Parathyroid adenoma (tissue), 2 donors: Measurements from ENCODE around the gene SAA1.

ENCODE experiments used
- H2AFZ ChIP-seq: fragments of 300-600 bp; sonication (generic); one replicate; pipeline ENCODE4 v1.7.0; 2017; ENCODE audit warnings: antibody characterized with exemption, mild to moderate bottlenecking
- H3K27ac ChIP-seq: fragments of 300-600 bp; sonication (generic); one replicate; pipeline ENCODE4 v1.7.0; 2017
- H3K27me3 ChIP-seq: fragments of 300-600 bp; sonication (generic); one replicate; pipeline ENCODE4 v1.7.0; 2017; ENCODE audit warnings: low read length; ENCODE audit not compliant: control insufficient read depth, insufficient read depth
- H3K36me3 ChIP-seq: fragments of 300-600 bp; sonication (generic); one replicate; pipeline ENCODE4 v1.7.0; 2017; ENCODE audit warnings: low read length; ENCODE audit not compliant: control insufficient read depth, insufficient read depth
- H3K4me1 ChIP-seq: fragments of 300-600 bp; sonication (generic); one replicate; pipeline ENCODE4 v1.7.0; 2017; ENCODE audit warnings: control low read depth
- H3K4me2 ChIP-seq: fragments of 300-600 bp; sonication (generic); one replicate; pipeline ENCODE4 v1.7.0; 2017; ENCODE audit warnings: low read length
- H3K4me3 ChIP-seq: fragments of 300-600 bp; sonication (generic); one replicate; pipeline ENCODE4 v1.7.0; 2017; ENCODE audit warnings: low read depth, low read length
- H3K79me2 ChIP-seq: fragments of 300-600 bp; sonication (generic); one replicate; pipeline ENCODE4 v1.7.0; 2017; ENCODE audit warnings: control low read depth
- H3K9ac ChIP-seq: fragments of 300-600 bp; sonication (generic); one replicate; pipeline ENCODE4 v1.7.0; 2017; ENCODE audit warnings: mild to moderate bottlenecking
- H3K9me3 ChIP-seq: fragments of 300-600 bp; sonication (generic); one replicate; pipeline ENCODE4 v1.7.0; 2017; ENCODE audit warnings: low read length; ENCODE audit not compliant: control insufficient read depth
- CTCF ChIP-seq: fragments of 300-600 bp; sonication (generic); IDR thresholded peaks from one replicate; pipeline ENCODE4 v1.7.0; 2017; ENCODE audit warnings: antibody characterized with exemption, mild to moderate bottlenecking
- donor health status: primary hyperparathyroidism.

SAA1 gene

GRCh38 chr11:18271206-18271605 is 5.1 kb downstream of the SAA1 start:
- Histone ChIP-seq H2AFZ (no peak overlapping the region), H3K4me1 (no peaks in the 10 kb centered on the region), H3K9ac (no peak overlapping the region), H3K27me3 (no peaks in the 10 kb centered on the region), H3K27ac (no peak overlapping the region), H3K4me2 (no peak overlapping the region), H3K36me3 (no peaks in the 10 kb centered on the region), H3K9me3 (no peaks in the 10 kb centered on the region), H3K79me2 (no peaks in the 10 kb centered on the region), H3K4me3 (no peak overlapping the region)
- no peak for TF ChIP-seq CTCF

- Histone ChIP-seq H3K36me3 (no peaks in the 10 kb centered on the region), H2AFZ (no peak overlapping the region), H3K4me3 (no peak overlapping the region), H3K27ac (no peak overlapping the region), H3K9me3 (no peaks in the 10 kb centered on the region), H3K4me2 (no peak overlapping the region), H3K27me3 (no peaks in the 10 kb centered on the region), H3K4me1 (no peaks in the 10 kb centered on the region), H3K9ac (no peak overlapping the region), H3K79me2 (no peaks in the 10 kb centered on the region)
- no peak for TF ChIP-seq CTCF
These were observed 11.7 kb downstream of the SAA1 start for GRCh38 chr11:18277565-18278271.

GRCh38 chr11:18280438-18281045 is 14.5 kb downstream of the SAA1 start:
- Histone ChIP-seq H3K36me3 (no peaks in the 10 kb centered on the region), H3K27me3 (no peaks in the 10 kb centered on the region), H3K79me2 (no peaks in the 10 kb centered on the region), H3K9ac (no peak overlapping the region), H3K4me1 (no peaks in the 10 kb centered on the region), H3K9me3 (no peaks in the 10 kb centered on the region), H2AFZ (no peak overlapping the region), H3K4me2 (no peak overlapping the region), H3K4me3 (no peak overlapping the region), H3K27ac (no peak overlapping the region)
- TF ChIP-seq CTCF: no peak

- Histone ChIP-seq H3K36me3 (no peaks in the 10 kb centered on the region), H3K4me1 (no peaks in the 10 kb centered on the region), H3K4me3 (no peak overlapping the region), H3K27ac (no peak overlapping the region), H3K9me3 (no peaks in the 10 kb centered on the region), H3K9ac (no peak overlapping the region), H3K79me2 (no peaks in the 10 kb centered on the region), H3K4me2 (no peak overlapping the region), H2AFZ (no peak overlapping the region), H3K27me3 (no peaks in the 10 kb centered on the region)
- no peak for TF ChIP-seq CTCF
These were observed 16.6 kb downstream of the SAA1 start for GRCh38 chr11:18282626-18283025.

- Histone ChIP-seq H3K36me3 (no peaks in the 10 kb centered on the region), H3K4me3 (no peak overlapping the region), H3K9me3 (no peaks in the 10 kb centered on the region), H3K27ac (no peak overlapping the region), H3K4me2 (no peak overlapping the region), H3K4me1 (no peaks in the 10 kb centered on the region), H2AFZ (no peak overlapping the region), H3K9ac (no peak overlapping the region), H3K79me2 (no peaks in the 10 kb centered on the region), H3K27me3 (no peaks in the 10 kb centered on the region)
- TF ChIP-seq CTCF: no peak
These were observed 19.8 kb downstream of the SAA1 start for GRCh38 chr11:18285841-18286240.
